Gastroesophageal sphincter (tissue), 4 donors: Measurements from ENCODE around the gene CFAP46. TPM values are rescaled to one million over a fixed set of nuclear protein-coding genes. Genes with fewer than 3 reads are reported as not detected.

Experiments used
- ATAC-seq: fragments of 150-250 bp; one replicate; pipeline ENCODE4 v1.9.1; 2016; ENCODE audit warnings: mild to moderate bottlenecking, moderate library complexity
- H3K27ac ChIP-seq, 4 donors: fragments of 200-600 bp; sonication (generic) in 3 of 4; 1 replicate in 3 of 4; 2 replicates in 1 of 4; pipeline ENCODE4 v1.5.1; 2016 to 2019
- H3K27me3 ChIP-seq: fragments of 200-600 bp; sonication (generic); one replicate; pipeline ENCODE4 v1.5.1; 2019
- H3K36me3 ChIP-seq, 2 donors: fragments of 200-600 bp; sonication (generic); one replicate each; pipeline ENCODE4 v1.5.1; 2019; ENCODE audit warnings: control low read depth in 1 of 2
- H3K4me1 ChIP-seq, 3 donors: fragments of 200-600 bp; sonication (generic); 1 replicate in 2 of 3; 2 replicates in 1 of 3; pipeline ENCODE4 v1.5.1; 2016 to 2019; ENCODE audit warnings: control low read depth in 2 of 3
- H3K4me3 ChIP-seq, 2 donors: fragments of 200-600 bp; sonication (generic); one replicate each; pipeline ENCODE4 v1.5.1; 2019; ENCODE audit warnings: mild to moderate bottlenecking in 1 of 2, moderate library complexity in 1 of 2
- H3K9me3 ChIP-seq, 3 donors: fragments of 200-600 bp; sonication (generic); one replicate each; pipeline ENCODE4 v1.5.1; 2017 to 2019; ENCODE audit warnings: control low read depth in 2 of 3
- CTCF ChIP-seq, 4 experiments: fragments of 200-600 bp in 2 of 4; fragments of 450-650 bp in 2 of 4; sonication (generic) in 1 of 4; IDR thresholded peaks; one replicate each; pipeline ENCODE4 v1.5.1; 2017 to 2019; ENCODE audit warnings: antibody characterized with exemption in 4 of 4, mild to moderate bottlenecking in 2 of 4, moderate library complexity in 2 of 4
- EP300 ChIP-seq: sonication (generic); formaldehyde crosslinking; IDR thresholded peaks from one replicate; pipeline ENCODE4 v1.6.1; 2017; ENCODE audit warnings: antibody characterized with exemption, mild to moderate bottlenecking
- POLR2A ChIP-seq, 2 donors: fragments of 450-650 bp; IDR thresholded peaks; one replicate each; pipeline ENCODE4 v1.6.1; 2017; ENCODE audit warnings: antibody characterized with exemption in 2 of 2, mild to moderate bottlenecking in 2 of 2, moderate library complexity in 1 of 2
- POLR2AphosphoS5 ChIP-seq: sonication (generic); formaldehyde crosslinking; IDR thresholded peaks from one replicate; pipeline ENCODE4 v1.6.1; 2017; ENCODE audit warnings: antibody characterized with exemption
- whole genome bisulfite sequencing, 2 donors: methylation state at CpG; one replicate each; pipeline ENCODE4 v1.1.5; 2018; ENCODE audit warnings: low coverage in 1 of 2; 5-methylcytosine and 5-hydroxymethylcytosine counted together
- total RNA-seq, 4 donors: library from RNA; depleted of rRNA; stranded (reverse); fragments of >200 nt; gene quantifications; one replicate each; pipeline ENCODE4 v1.1.0, GENCODE V29; 2016

The CFAP46 gene
- total RNA-seq, 4 donors from 2014 or later: 0.27 to 2.2 (median 0.30) TPM; not detected in 1

GRCh38 chr10:132907821-132908620 is 34.3 kb downstream of the CFAP46 start:
- TF ChIP-seq CTCF (IDR thresholded peaks at IDR 0.05) (no peak), POLR2AphosphoS5 (no peak), EP300 (no peak), POLR2A (IDR thresholded peaks at IDR 0.05) (no peak)
- Histone ChIP-seq H3K4me1 (no peaks in the 10 kb centered on the region), H3K27me3 (peaks cover 31% of the 10 kb centered on the region), H3K9me3 (peaks cover 0 to 21% (median 0%) of the 10 kb centered on the region in 3 donors), H3K4me3 (no peak overlapping the region), H3K27ac (no peak overlapping the region), H3K36me3 (no peaks in the 10 kb centered on the region)
- ATAC-seq: no peak
- WGBS, 2 donors: 87 to 97% methylated on average over 8 to 20 of the region's 41 CpGs

- no peak overlapping the region for H3K27ac ChIP-seq
- WGBS, 2 donors: 67% methylated on average over 2 of the region's 19 CpGs; no CpG with 5 or more reads in 1 of the 2 donors
- H3K9me3 ChIP-seq: peaks cover 0 to 21% (median 0%) of the 10 kb centered on the region in 3 donors
- no peaks in the 10 kb centered on the region for H3K36me3 ChIP-seq
- peaks cover 27% of the 10 kb centered on the region for H3K27me3 ChIP-seq
- no peak for ATAC-seq
- TF ChIP-seq POLR2AphosphoS5 (no peak), POLR2A (IDR thresholded peaks at IDR 0.05) (no peak), CTCF (IDR thresholded peaks at IDR 0.05) (no peak), EP300 (no peak)
- no peaks in the 10 kb centered on the region for H3K4me1 ChIP-seq
- no peak overlapping the region for H3K4me3 ChIP-seq
These were observed 35.5 kb downstream of the CFAP46 start for GRCh38 chr10:132906836-132907235.

GRCh38 chr10:132906106-132906505 is 36.3 kb downstream of the CFAP46 start:
- H3K4me1 ChIP-seq: no peaks in the 10 kb centered on the region
- 95% methylated on average over 4 to 6 of the region's 15 CpGs for WGBS, 2 donors
- no peak for ATAC-seq

GRCh38 chr10:132905661-132906060 is 36.7 kb downstream of the CFAP46 start:
- no peaks in the 10 kb centered on the region for H3K4me1 ChIP-seq
- TF ChIP-seq POLR2AphosphoS5: no peak
- no peak for TF ChIP-seq EP300
- TF ChIP-seq CTCF (IDR thresholded peaks at IDR 0.05): no peak
- TF ChIP-seq POLR2A (IDR thresholded peaks at IDR 0.05): no peak
- H3K4me3 ChIP-seq: no peak overlapping the region
- peaks cover 0 to 28% (median 0%) of the 10 kb centered on the region in 3 donors for H3K9me3 ChIP-seq
- no peak overlapping the region for H3K27ac ChIP-seq
- WGBS, 2 donors: no CpG with 5 or more reads among the region's 1 CpG
- H3K36me3 ChIP-seq: no peaks in the 10 kb centered on the region
- ATAC-seq: no peak
- peaks cover 27% of the 10 kb centered on the region for H3K27me3 ChIP-seq

More at GRCh38 chr10:132906106-132906505, 36.3 kb downstream of the CFAP46 start:
- no peak overlapping the region for H3K27ac ChIP-seq
- H3K4me3 ChIP-seq: no peak overlapping the region
- H3K9me3 ChIP-seq: peaks cover 0 to 24% (median 0%) of the 10 kb centered on the region in 3 donors
- TF ChIP-seq POLR2A (IDR thresholded peaks at IDR 0.05) (no peak), EP300 (no peak), CTCF (IDR thresholded peaks at IDR 0.05) (no peak), POLR2AphosphoS5 (no peak)
- H3K27me3 ChIP-seq: peaks cover 27% of the 10 kb centered on the region
- H3K36me3 ChIP-seq: no peaks in the 10 kb centered on the region
